Measurements from ENCODE around the gene VSTM4.

VSTM4 gene

DNA sequence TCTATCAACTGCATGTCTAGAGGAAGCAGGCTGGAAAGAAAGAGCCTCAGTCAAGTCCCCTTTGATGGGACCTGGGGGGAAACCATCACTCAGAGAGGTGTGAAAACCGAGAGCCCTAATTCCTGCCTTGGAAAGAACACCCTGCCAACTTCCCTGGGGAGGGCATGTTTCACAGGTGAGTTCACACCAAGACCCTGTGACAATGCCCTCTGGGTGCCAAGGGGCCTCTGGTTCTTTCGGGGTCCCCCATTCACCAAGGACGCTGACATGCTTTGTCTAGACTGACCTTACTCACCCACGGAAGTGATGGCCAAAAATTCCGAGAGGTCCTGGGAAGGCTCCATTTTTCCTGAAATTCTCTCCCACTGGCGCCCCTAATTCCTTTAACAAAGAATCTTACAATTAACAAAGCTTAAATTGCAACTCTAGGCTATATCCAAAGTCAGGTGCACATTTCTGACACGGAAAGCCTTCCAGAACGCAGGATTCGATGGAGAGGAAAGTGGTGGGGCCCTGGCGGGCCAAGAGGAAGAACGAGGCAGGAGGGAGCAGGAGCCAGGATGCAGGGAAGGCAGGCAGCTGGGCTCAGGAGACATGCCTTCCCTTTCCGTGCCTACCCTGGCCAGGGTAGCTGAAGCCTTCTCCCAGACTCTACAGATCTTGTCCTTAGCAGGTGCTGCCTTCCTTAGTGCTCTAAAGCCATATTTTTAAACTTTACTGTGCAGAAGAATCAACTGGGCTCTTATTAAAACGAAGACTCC, 23.7 kb downstream of the VSTM4 start:
- no peak for DNase-seq (ENCODE audit: low spot score)

DNA sequence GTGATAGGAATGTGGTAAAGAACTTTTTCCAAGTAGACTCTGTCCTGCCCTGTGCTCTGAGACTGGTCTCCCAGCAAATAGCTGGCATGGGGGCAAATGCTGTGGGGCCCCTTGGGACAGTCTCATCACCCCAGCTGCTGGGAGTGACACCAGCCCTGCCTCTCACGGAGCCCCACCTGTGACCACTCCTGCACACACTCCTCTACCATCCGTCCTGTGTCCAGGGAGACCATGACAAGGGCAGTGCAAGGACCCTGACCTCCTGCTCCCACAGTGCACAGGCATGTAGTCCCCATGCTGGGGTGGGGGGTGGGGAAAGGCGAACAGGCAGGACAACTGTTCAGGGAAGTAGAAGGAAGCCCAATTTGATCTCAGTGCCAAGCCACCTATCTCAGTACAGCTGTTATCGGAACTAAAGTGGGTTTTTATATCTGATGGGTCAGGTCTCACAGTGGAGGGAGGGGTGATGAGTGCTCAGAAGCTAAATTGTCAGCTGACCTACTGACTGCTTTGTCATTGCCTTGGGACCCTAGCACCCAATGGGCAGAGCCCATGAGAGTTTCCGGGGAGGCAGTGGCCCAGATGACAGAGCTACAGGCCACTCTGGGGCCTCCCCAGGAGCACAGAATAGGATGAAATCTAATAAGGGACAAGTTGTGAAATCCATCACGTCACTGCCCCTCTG, 24.5 kb downstream of the VSTM4 start:
- DNase-seq (ENCODE audit: low spot score): no peak

DNA sequence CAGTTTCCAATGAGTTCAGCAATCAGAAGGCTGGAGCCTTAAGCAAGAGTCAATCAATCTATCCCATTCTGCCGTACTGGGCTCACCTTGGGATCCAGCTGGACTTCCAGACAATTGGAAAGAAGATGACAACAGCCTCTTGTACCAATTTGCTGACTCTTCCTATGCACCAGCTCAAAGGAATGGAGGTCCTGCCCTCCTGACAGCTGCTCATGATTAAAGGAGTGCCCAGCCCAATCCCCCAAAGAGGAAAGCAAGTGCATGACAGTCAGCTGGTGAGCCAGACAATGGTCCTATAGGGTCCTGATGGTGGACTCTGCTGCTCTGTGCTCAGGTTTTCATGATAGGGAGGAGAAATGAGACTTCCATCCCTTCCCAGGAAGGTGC, 25.1 kb downstream of the VSTM4 start:
- no peak for DNase-seq (ENCODE audit: low spot score)

DNA sequence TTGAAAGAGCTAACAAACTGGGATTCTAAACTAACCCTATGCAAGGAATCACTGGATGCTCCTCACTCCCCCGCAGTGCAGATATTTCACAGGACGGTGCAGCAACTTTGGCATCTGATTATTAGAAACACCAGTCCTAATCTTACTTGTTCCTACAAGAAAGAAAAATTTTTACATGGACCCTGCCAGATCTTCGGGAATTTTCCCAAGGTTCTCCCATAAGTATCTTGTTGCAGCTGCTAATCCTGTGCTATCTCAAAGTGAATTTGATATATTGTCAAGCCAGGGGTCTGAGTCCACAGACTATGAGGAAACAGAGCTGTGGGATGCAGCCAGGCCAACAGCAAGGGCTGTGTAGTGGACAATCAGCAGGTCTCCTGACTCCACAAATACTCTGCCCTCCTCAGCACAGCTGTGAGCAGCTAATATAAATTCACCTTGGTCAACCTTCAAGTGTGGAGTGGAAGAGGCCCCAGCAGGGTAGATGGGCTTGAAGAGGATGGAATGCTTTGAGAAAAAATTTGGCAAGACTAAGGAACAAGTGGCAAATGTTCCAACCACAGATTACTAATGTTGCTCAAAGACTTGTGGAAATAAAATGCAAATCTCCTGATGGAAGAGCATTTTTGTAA, 25.6 kb downstream of the VSTM4 start:
- DNase-seq (ENCODE audit: low spot score): no peak

DNA sequence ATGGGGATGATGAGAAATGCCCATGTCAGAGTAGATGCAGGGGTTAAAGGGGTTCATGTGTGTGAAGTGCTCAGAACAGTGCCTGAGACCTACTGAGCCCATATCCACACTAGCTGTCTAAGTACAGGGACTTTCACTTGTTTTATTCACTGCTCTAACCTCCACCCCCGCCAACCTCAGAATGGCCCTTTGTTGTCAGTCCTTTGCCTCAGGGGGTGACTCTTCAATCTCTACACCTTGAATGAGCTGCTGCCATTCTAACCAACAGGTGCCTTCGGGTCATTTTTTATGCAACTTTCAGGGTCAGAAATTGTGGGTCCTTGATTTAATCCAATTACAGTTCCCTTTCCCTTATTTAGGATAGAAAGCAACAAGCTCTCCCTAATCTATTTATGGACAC, 26.2 kb downstream of the VSTM4 start:
- DNase-seq (ENCODE audit: low spot score): no peak

DNA sequence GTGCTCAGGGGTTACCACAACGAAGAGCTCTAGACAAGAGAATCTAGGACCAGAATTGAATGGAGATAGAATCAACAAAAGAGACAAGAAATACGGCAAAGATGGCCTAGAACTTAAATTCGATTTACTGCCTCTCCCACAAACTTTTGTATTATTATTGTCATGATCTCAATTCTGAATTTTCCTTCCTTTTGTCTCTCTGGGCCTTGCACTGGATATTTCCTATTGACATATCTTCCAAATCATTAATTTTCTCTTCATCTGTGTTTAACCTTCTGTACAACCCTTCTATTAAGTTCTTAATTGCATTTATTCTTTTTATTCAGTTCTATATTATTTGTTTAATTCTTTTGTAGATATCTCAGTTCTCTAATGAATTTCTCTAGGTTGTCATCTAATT, 28.4 kb downstream of the VSTM4 start:
- no peak for DNase-seq (ENCODE audit: low spot score)

DNA sequence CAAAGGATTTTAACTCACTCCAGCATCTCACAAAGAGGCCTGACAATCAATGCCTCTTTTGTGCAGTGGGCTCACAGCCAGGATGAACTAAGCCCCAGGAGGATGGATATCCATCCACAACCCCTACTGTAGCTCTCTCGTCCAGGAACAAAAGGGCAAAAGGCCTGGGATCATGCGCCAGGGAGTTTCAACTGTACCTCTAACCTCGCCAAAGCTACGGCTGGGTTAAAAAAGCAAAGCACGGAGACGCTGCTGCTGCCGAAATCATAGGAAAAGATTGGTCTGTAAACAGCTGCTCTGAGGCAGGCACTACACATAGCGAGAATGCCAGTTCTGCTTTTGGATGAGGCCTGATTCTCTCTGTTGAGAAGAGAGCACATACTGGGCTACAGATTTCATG, 32.1 kb downstream of the VSTM4 start:
- peak; percentile 70 for DNase-seq (ENCODE audit: low spot score)

DNA sequence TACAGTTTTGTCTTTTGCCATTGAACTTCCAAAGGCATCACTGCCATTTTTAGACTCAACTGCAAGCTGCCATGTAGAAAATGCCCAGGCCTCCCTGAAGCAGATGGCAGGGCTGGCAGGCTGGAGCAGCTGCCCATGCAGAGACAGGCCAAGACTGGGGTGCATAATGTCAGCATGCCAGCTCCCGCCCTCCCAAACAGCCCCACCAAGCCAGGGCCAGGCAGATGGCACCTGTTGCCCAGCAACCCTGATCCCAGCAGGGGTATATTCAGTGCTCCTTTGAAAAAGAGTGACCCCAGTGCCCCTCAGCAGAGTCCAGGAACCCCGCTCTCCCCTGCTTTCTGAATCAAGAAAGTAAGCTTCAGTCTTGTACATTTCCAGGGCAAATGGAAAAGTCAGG, 32.6 kb downstream of the VSTM4 start:
- DNase-seq (ENCODE audit: low spot score): peak; percentile 47

DNA sequence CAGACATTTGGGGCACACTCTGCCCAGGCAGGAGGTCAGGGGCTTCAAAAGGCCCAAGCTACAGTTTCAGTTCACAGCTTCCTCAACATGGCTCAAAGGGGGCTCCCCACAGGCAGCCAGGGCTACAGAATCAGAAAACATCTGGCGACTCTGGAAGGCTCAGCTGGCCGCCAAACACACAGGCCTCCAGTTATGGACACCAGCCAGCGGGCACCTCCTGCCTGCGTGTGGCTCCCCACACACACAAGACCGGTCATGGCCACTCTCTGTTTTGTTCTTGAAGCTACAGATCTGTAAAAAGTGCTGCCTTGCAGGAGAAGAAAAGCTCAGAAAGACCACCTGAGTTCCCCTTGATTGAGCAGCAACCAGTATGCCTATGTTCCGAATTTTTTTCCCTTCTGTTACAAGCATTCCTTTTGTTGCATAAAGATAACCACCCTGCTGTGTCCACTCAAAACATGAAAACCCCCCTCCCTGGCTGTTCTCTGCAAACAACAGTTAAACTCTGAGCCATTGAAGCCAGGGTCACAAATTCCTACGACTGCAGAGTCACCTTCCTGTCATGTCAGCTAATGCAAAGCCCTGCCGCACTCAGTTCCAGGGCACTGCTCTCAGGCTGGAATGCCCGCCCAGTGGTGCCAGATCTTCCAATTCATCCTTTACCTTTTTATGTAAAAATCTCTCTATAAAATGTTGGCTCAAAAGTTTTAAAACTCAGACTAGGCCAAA, 33.6 kb downstream of the VSTM4 start:
- DNase-seq (ENCODE audit: low spot score): no peak

DNA sequence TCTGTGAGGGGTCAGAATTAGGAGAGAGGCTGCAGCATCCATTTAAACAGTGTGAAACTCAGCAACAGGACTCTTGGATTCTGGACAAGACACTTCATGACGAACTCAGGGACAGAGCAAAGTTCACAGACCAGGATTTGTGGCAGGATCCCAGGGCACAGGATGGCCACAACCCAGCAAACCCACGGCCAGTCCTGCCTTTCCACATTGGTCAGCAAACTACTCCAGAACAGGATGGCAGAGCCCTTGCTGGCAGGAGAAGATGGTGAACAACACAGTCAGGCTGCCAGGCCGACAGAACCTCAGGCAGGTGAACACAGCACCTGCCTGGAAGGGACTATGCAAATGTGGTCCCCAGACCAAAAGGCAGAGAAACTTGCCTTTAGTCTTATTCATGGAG, 34.4 kb downstream of the VSTM4 start:
- no peak for DNase-seq (ENCODE audit: low spot score)

DNA sequence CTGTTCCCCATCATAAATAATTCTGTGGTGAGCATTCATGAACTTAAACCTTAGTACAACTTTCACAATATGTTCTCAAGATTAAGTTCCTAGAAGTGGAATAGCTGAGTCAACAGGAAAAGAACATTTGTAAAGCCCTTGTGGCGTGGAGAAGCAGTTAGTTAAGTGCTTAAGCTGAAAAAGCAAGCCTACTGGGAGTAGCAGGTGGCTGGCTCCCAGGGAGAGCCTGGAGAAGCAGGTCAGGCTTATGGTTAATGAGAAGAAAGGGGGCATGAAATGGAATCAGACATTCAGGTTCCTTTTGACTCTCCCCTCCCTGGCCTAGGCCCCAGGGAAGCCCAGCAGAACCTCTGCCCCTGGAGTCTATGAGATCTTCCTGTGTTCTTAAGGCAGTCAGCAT, 35.3 kb downstream of the VSTM4 start:
- DNase-seq (ENCODE audit: low spot score): no peak

DNA sequence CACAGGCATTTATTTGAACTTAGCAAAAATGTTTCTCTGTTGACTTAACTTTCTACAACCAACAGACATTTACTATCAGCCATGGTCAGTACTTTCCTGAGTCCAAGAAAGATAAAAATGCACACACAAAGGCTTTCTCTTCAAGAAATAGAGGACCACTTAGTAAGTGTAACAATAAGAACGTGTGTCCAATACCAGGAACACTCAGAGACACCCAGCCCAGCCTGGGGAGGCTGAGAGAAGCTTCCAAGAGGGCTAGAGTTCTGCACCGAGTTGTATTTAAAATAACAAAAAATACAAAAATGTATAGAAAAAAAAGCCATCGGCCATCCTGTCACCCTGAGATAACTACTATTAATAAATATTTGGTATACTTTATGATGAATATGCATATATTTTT, 35.8 kb downstream of the VSTM4 start:
- DNase-seq (ENCODE audit: low spot score): no peak

DNA sequence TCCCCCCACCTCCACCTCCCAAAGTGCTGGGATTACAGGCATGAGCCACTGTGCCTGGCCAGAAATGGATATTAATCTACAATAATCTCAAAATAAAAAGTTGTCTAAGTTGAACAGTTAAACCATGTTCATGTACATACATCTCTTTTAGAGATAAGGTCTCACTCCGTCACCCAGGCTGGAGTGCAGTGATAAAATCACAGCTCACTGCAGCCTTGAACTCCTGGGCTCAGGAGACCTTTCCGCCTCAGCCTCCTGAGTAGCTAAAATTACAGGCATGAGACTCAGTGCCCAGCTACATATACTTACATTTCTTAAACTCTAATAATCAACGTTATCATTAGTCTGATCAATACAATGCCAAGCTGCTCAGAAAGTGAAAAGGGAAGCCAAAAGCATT, 36.2 kb downstream of the VSTM4 start:
- DNase-seq (ENCODE audit: low spot score): no peak

DNA sequence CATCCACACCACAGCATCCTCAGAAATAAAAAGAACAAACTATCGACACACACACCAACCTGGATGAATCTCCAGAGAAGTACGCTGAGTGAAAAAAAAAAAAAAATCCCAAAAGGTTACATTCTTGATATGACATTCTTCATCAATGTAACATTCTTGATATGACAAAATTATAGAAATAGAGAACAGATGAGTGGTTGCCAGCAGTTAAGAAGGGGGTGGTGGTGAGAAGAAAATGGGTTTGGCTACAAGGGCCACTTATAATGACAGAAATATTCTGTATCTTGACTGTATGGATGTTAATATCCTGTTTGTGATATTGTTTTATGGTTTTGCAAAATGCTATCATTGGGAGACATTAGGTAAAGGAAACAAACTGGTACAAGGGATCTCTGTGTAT, 36.9 kb downstream of the VSTM4 start:
- DNase-seq (ENCODE audit: low spot score): no peak

DNA sequence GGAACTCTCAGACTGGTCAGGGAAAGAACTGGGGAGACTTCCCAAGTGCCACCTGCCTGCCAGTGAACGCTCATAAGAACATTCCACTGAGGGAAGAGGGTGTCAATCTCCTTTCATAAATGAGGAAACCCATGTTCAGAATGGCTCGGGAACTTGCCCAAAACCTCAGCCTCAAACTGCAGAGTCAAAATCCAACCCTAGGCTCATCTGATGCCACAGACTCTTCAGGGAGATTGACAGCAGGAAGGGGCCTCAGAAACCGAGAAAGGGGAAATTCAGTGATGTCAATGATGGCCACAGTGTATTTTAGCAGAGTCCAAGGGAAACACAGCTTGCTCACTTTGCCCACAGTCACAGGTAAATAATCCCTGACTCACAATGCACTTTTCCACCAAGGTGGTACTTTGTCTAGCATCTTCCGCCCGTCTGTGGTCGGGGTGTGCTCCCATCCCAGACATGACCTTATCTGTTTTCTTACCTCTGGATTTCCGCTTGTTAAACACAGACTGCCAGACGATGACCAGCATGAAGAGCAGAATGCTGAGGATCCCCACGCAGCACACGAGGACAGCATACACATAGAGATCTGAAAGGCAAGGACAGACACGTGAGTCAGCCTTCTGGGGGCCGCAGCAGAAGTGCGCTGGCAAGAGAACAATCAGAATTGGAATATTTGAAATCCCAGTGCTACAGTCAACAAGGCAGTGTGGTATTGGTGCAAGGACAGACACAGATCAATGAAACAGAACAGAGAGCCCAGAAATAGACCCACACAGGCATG, 38.4 kb downstream of the VSTM4 start:
- no peak for DNase-seq (ENCODE audit: low spot score)

DNA sequence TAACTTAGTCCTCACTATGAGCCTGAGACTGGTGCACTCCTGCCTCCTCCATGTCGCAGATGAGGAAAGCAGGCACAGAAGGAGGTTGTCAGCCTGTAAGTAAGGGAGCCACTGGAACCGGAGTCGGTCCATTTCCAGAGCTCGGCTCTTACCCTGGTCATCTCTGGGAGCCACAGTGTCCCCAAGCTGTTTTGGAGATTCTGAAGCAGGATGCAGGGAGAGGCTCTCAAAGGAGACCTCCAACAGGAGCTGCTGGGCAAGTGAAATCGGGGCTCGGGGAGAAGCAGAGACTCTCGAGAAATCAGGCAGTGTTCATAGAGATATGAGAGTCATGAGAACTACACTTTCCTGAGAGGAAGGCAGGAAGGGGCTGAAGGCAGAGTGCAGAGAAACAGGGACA, 39.0 kb downstream of the VSTM4 start:
- no peak for DNase-seq (ENCODE audit: low spot score)

DNA sequence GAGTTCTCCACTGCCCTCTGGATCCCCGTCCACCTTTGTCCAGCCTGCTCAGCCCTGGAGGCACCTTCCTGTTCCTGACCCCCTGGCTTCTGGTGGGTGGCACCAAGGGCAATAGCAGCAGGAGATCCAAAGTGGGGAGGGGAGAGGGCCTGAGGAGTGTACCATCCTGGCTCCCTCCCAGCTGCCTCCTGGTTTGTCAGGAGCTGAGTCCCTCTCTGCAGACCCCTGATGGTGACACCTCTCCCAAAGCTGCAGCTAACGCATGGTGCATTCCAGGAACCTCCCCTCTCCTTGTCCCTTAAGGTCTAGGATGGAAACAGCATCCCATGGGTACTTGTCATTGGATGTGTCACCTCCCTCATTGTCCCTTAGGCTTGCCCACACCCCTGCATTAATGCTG, 39.6 kb downstream of the VSTM4 start:
- no peak for DNase-seq (ENCODE audit: low spot score)

DNA sequence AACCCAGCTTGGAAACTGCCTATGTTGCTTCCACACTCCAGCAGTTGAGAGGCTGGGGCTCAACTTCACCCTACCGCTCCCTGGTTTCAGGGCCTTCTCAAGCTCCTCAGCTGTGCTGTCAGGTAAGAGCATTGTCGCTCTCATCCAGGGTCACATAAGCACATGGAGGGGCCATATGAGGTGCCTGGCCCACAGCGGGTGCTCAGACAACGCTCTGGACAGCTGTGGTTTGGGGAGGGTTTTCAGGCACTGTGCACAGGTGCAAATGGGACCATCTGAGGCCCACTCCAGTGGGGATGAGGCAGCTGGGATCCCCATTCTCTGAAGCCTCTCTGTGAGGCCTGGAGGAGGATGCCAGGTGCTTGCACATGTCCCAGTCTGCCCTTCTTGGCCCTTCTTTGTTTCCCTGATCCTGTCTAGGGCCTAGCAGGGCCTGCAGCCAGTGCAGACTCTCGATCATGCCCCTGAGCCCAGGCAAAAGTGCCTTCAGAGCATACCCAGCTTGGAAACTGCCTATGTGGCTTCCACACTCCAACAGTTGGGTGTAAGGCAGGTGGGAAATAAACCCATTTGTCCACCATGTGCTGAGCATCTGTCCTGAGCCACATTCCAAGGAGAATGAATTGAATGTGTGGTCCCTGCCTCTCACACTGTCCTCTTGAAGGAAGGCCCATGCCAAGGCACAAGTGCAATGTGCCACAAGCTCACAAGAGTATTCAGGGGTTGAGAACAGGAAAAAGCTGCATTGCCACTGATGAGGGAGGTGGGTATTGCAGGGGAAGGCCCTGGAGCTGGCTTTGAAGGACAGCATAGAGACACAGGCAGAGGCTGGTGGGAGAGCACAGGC, 40.3 kb downstream of the VSTM4 start:
- no peak for DNase-seq (ENCODE audit: low spot score)

DNA sequence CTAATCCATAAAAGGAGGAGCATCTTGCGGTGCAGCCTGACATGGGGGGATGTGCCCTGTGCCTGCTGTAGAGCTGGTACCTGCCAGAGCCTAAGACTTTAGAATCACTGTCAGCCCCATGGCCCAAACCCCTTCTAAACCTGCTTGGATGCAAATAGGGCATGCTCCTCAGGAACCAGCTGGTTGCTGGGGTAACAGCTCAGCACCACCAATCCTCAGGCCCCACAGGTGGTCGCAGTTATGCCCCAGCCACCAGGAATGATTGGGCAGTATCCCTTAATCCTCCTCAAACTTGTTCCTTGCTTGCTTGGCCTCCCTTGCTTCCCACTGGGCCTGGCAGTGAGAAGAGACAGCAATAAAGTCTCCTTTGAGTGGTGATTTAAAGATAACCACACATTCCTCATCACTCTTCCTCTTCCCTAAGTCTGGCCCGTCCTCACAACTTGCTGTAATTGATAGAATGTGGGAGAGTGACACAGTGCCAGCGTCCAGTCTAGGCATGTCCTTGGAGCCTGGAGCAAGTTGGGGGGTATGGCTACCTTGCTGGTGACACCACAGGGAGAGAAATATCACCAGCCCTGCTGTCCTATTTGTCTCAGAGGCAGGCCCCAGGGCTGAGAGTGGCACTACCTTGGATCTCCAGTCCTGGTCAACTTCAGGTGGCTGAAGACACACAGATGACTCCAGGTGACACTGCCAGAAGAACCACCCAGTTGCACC, 43.0 kb downstream of the VSTM4 start:
- no peak for DNase-seq (ENCODE audit: low spot score)

DNA sequence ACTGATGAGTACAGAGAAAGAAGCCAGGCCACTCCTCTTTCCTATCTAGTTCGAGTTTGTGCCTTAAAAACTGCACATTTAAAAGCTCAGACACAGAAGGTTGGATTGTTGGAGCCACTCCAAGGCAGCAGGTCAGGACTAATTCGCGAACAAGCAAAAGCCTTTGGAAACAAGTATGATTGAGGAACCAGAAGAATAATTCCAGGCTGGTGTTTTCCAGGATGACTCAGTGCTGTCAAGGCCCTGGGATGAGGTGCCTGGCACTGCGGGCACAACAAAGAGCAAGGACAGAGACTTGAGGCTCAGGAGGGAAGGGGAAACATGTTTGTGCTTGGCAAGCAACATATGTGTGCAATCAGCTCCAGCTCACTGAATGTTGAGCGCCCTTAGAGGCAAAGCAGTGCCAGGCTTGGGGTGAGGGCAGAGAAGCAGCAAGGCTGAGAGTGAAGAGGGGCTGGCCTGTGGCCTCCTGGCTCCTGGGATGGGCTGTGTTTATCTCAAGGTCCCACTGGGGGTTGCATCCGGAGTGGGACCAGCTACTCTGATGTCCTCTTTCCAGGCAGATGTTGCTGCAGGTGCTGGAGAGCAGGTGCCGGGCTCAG, 44.1 kb downstream of the VSTM4 start:
- DNase-seq (ENCODE audit: low spot score): no peak
